CD4-positive, alpha-beta T cell treated with Interleukin-15 for 1 hour (primary cell): ENCODE data around the gene POLR2H.

Source experiments
- DNase-seq: peaks from one replicate; pipeline ENCODE4 v3.0.0-alpha.2; 2020

The POLR2H gene

GRCh38 chr3:184361532-184361931 is at the start of gene POLR2H, which contains the start of gene CLCN2:
Gene POLR2H (plus strand): TSS chr3:184361710. CDS start chr3:184363493, 1,783 bp downstream.
Gene CLCN2 (minus strand): TSS chr3:184361605. CDS start chr3:184361479, 126 bp downstream.
- DNase-seq = no peak

- peak; percentile 94 for DNase-seq
Observed at GRCh38 chr3:184314363-184314699, 47.2 kb upstream of the POLR2H start, which contains the start of gene EIF4G1. Gene EIF4G1 (plus strand): TSS chr3:184314606. CDS start chr3:184315797, 1,191 bp downstream.

GRCh38 chr3:184314700-184315542 is 46.6 kb upstream of the POLR2H start:
- DNase-seq = peak; percentile 77

- no peak for DNase-seq
Observed at GRCh38 chr3:184315543-184315867, 46.0 kb upstream of the POLR2H start.

DNA sequence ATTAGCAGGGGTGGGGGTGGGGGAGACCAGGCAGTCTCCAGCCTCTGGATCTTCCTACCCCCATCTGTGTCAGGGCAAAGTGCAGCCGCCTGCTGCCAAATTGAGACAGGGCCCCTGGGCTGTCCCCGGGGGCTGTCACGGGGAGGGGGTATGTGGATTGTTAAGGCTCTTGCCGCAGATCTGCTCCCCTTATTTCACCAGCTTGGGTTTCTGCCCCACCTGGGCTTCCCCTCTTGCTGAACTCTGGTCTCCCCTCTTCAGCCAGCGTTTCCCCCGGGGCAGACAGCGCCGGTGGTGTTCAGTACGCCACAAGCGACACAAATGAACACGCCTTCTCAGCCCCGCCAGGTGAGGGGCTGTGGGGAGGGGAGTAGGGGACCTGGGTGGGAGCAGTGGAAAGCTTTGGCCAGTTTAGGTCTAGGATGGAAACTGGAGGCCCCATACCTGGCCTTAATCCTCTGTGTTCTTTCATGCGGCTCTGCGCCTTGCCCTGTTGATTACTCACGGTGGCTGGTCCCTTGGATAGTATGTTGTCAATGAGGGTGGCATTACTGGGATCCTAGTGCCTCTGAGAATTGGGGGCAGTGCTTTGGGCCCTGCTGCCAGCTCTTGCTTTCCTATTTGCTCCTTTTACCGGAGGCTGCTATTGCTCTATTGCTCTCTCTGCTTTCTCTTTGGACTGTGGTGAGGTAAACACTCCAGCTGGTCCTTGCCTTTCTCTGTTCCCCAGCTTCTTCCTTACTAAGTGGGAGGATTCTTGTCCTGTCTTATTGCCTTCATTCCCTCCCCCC is 45.4 kb upstream of the POLR2H start:
- DNase-seq = no peak

DNA sequence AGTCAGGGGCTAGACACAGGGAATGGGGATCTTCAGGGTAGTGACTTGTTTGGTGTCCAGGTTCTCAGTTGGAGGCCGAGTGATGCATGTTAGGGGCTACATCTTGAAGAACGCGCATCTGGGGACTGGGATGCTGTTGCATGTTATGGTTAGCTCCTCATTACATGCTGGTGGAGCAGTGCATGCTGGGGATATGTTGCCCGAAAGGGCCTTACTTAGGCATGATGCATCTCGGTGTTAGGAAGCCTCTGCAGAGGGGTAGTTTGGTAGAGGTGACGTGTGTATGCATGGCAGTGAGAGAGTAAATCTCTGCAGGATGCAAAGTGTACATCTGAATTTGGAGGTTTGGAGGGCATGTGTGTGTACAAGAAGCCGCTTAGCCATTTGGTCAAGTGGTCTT is 44.7 kb upstream of the POLR2H start:
- no peak for DNase-seq

DNA sequence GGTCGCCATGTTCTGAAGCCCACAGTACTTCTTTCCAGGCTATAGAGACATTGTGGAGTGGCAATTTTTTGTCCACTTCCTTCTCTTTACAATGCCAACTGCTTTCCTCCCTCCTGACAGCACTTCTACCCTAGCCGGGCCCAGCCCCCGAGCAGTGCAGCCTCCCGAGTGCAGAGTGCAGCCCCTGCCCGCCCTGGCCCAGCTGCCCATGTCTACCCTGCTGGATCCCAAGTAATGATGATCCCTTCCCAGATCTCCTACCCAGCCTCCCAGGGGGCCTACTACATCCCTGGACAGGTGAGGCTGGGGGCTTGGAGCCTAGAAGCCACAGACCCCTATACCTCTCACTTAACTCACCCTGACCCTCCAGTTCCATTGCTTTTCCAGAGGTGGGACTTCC is 44.3 kb upstream of the POLR2H start:
- DNase-seq = no peak

DNA sequence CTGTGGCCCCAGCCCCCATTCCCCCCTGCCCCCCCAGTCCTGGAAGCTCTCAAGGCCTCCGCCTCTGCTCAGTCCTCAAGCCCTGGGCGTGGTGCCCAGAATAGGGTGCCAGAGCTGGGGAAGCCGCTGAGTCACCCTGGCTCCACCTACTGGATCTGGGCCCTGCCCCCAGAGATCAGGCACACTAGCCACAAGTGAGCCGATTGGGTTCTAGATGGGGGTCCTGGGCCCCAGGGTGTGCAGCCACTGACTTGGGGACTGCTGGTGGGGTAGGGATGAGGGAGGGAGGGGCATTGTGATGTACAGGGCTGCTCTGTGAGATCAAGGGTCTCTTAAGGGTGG is 41.4 kb upstream of the POLR2H start:
- DNase-seq = peak; percentile 69

DNA sequence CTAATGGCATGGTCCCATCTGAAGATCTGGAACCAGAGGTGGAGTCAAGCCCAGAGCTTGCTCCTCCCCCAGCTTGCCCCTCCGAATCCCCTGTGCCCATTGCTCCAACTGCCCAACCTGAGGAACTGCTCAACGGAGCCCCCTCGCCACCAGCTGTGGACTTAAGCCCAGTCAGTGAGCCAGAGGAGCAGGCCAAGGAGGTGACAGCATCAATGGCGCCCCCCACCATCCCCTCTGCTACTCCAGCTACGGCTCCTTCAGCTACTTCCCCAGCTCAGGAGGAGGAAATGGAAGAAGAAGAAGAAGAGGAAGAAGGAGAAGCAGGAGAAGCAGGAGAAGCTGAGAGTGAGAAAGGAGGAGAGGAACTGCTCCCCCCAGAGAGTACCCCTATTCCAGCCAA is 39.8 kb upstream of the POLR2H start:
- no peak for DNase-seq

DNA sequence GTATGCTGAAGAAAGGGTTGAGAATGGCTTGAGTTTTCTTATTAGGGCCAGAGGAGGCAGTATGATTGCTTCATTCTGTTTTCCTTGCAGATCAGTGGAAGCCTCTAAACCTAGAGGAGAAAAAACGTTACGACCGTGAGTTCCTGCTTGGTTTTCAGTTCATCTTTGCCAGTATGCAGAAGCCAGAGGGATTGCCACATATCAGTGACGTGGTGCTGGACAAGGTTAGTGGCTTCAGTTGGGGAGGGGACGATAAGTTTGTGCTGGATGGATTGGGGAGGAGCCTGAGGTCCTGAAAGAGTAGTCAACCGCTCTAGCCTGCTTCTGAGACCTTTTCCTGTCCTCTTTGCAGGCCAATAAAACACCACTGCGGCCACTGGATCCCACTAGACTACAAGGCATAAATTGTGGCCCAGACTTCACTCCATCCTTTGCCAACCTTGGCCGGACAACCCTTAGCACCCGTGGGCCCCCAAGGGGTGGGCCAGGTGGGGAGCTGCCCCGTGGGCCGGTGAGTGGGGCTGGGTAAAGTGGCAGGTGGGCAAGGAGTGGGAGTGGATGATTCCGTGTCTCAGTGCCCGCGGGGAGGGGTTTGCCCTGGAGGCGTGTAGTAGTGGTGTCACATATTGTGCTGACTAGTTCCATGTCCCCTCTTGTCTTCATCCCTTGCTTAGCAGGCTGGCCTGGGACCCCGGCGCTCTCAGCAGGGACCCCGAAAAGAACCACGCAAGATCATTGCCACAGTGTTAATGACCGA is 38.6 kb upstream of the POLR2H start:
- peak; percentile 64 for DNase-seq

- no peak for DNase-seq
Observed at GRCh38 chr3:184323696-184324095, 37.8 kb upstream of the POLR2H start.

DNA sequence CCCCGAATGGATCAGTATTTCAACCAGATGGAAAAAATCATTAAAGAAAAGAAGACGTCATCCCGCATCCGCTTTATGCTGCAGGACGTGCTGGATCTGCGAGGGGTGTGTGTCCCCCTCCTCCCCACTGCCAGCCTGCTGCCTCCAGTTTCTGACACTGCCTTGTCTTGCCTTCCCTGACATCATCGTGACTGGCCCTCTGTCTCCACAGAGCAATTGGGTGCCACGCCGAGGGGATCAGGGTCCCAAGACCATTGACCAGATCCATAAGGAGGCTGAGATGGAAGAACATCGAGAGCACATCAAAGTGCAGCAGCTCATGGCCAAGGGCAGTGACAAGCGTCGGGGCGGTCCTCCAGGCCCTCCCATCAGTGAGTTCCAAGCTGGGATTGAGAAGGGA is 36.2 kb upstream of the POLR2H start:
- DNase-seq = no peak

DNA sequence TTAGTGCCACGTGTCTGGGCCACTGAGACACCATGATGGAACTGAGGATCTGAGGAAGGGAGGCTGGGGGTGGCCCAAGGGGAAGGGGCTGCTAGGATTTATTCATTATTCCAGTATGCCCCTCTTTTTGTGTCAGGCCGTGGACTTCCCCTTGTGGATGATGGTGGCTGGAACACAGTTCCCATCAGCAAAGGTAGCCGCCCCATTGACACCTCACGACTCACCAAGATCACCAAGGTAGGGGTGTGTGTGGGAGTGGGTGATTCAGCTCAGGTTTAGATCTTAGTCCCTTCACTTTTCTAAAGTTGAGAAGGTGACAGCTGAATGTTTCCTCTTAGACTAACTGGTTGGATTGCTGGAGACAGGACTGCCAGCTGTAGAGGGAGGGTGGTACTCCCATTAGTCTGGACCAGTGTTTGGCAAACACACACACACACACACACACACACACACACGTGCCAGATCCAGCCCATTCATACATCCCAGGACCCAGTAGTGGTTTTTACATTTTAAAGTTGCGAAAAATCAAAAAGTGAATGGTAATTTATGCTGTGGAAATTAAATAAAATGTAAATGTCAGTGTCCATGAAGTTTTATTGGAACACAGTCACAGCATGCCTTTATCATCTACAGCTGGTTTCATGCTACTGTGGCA is 35.7 kb upstream of the POLR2H start:
- no peak for DNase-seq

GRCh38 chr3:184327171-184327570 is 34.3 kb upstream of the POLR2H start:
- no peak for DNase-seq

- no peak for DNase-seq
Observed at GRCh38 chr3:184328516-184328915, 33.0 kb upstream of the POLR2H start.

DNA sequence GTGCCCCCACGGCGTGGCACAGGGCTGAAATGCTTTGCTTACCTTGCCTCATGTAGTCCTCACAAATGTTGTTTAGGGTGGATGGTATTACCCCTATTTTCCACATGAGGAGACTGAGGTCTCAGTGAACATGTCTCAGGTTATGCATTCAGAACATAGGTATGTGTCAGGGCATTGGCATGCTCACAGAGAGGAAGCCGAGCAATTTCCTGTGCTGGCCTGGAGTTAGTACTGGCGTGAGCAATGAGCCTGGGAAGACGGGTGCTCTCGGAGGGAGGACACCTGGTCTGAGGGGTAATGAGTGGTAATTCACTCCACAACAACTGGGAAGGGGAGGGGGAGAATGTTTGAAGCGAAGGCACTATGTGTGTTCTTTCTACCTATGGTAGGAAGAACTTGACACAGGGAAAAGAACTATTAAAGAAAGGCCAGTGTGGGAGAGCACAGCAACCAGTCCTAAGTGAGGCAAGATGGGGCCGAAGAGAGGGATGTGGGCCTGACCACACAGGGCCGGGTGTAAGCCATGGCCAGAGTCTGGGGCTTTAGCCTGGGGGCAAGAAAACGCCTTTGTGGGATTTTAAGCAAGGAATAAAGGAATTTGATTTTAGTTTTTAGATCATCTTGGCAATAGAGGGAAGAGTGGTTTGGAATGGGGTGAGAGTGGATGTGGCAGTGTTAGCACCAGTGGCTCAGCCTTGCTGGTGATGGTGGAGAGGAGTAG is 29.0 kb upstream of the POLR2H start:
- DNase-seq = no peak

DNA sequence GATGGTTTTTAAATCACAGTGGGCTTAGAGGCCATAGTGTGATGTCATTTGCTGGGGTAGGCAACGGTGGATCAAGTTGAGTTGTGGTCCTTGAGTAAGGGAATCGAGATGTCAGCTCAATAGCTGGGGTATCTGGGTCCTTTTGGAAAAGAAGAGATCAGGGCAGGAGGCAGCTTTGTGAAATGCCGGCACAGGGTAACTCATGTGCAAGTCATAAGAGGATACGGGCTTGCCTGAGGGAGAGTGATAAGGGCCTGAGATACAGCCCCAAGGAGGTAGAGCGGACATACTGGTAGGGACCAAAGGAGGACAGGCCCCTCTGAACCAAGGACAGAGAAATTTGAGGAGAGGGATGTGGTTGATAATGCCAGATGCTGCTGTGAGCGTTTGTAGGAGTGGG is 28.3 kb upstream of the POLR2H start:
- no peak for DNase-seq

DNA sequence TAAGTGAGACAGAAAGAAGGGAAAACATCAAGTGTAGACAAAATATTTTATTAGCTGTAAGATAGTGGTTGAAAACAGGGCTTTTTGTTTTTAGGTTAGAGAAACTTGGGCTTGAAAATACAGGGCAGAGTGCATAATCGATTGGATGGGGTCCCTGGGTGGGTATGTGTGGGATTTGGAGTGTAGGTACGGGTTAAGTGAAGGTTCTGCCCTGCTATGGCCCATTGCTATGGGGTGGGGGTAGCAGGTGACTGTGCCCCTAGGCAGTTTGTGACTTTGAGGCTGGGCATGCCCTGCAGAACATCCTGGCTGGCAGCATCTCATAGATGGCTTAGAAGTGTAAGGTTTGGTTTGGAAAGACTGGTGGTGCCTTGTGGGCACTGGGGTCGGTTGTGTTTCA is 27.8 kb upstream of the POLR2H start:
- DNase-seq = no peak

GRCh38 chr3:184334470-184335158 is 26.9 kb upstream of the POLR2H start:
- peak; percentile 36 for DNase-seq

GRCh38 chr3:184335291-184335660 is 26.2 kb upstream of the POLR2H start:
- no peak for DNase-seq

DNA sequence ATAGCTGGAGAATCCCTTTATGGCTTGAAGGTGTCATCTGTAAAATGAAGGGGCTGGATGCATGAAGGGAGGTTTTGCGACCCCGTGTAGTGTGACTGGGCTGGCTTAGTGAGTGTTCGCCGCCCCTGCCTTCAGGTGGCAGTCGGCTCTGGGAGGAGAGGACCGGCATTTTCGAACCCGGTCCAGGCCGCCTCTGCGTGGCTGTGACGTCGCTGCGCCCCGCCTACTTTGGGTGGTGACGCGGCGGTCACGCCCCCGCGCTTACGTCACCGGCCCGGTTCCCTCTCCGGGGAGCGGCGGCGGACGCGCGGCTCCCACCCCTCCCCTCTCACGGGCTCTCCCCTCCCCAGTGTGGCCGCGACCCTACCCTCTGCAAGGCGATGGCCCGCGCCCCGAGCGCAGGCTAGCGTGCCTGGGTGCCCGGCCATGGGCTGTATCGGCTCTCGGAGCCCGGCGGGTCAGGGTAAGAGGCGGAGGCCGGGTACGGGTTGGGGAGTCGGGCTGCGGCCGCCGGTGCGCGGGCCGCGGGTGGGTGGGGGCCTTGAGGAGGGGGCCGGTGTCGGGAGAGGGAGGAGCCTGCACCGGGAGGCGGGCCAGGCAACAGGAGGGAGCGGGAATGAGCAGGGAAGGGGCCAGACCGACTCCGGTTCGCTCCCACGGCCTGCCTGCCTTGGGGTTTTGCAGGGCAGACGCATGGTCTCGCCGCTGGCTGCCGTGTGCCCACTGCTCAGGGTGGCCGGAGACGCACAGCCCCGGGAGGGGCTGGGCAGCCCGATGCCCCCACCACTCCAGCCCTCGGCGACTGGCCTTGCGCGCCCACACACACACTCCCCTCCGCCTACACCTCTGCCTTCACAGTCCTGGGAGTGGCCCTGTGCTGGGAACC is 25.6 kb upstream of the POLR2H start:
- peak; percentile 88 for DNase-seq
